NCI-H146 treated with DMSO at 0.1 percent for 48 hours (cell line): Measurements from ENCODE around the gene DNAJB6.

Source experiments
- DNase-seq: peaks from one replicate; lab custom pipeline; 2025; ENCODE audit not compliant: unreplicated experiment; lab: John Stamatoyannopoulos, UW

The DNAJB6 gene

GRCh38 chr7:157464111-157464970 is 127.5 kb downstream of the DNAJB6 start:
- DNase-seq, result no peak

- no peak for DNase-seq
Observed at GRCh38 chr7:157464971-157465886, 128.4 kb downstream of the DNAJB6 start.

DNA sequence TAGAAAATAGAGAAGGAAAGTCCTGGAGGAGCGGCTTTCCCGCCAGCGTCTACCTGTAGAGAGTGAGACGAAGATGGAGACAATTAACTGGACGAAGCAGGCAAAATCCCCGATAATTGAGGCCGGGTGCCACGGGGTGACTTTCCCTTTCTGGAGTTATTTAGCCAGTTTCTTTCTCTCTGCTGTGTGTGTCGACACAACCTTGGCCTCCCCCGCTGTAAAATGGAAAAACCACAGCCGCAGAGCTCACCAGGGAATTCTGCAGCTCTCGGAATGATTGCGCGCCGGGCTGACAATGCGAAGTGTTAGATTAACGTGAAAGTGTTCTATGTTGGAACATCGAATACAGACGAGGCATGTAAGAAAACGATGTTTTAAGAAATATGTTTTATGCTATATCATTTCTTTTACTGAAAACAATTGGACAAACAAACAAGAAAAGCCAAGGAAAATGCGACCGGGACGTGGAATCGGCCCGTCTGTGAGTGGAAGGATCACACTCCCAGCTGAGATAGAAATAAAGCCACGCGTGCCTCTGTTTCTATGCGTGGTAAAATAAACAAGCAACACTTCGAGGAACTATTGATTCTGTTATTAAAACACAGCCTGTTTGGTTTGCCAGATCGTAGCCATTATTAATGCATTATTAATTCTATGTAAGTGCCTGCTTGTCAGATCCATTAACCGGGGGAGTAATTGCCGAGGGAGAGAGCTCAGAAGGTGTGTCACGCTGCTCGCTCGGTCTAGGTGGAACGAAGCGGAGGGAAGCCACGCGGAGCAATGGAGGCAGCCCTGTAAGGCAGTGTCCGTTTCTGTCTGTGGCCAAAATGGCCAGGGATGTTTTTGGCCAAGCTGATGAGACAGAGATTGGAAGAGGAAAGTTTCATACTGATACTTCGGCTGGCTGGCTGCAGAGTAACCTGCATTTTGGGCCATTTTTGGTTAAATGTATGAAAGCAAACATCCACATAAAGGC is 129.4 kb downstream of the DNAJB6 start:
- DNase-seq, result no peak

DNA sequence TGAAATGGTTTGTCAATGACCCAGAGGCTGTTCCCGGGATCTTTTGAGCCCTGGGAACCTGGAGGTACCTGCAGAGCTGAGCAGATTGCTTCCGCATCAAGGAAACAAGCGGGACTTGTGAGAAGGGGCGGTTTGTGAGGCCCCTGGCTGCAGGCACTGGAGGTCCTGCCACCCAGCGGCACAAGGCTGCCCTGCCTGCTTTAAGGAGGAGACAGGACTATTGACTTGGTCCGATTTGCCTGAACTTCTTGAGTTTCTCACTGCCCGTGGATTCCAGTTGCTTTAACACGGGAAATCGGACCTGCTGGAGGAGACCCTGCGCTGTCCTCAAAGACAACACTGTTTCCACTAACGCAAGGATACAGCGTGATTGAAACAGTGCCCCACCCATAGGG is 130.1 kb downstream of the DNAJB6 start:
- DNase-seq, result no peak
